GM19452 (cell line): Measurements from ENCODE around the gene DSG1.
"Not testable (repeated sequence)": the region's sequence is repeated elsewhere in the genome, so short reads cannot be mapped to it uniquely, and the experiment has no call there.

Source experiments
- ATAC-seq: cut with Tn5 transposase; IDR thresholded peaks from one replicate; pipeline ENCODE4 v1.9.1; 2021; ENCODE audit not compliant: unreplicated experiment

The DSG1 gene

GRCh38 chr18:31343454-31343853, 25.5 kb downstream of the DSG1 start:
- ATAC-seq, result no peak

GRCh38 chr18:31353336-31353735, 35.4 kb downstream of the DSG1 start:
- ATAC-seq, result not testable (repeated sequence)

- no peak for ATAC-seq
Measured at GRCh38 chr18:31354990-31355389, 37.0 kb downstream of the DSG1 start.

- ATAC-seq, result no peak
Measured at GRCh38 chr18:31356025-31356424, 38.1 kb downstream of the DSG1 start.

GRCh38 chr18:31364190-31364589, 46.2 kb downstream of the DSG1 start:
- no peak for ATAC-seq

- no peak for ATAC-seq
Measured at GRCh38 chr18:31369478-31369877, 51.5 kb downstream of the DSG1 start.

GRCh38 chr18:31371989-31372388, 54.0 kb downstream of the DSG1 start:
- ATAC-seq, result no peak

- ATAC-seq, result no peak
Measured at GRCh38 chr18:31373641-31374040, 55.7 kb downstream of the DSG1 start.

- ATAC-seq, result no peak
Measured at GRCh38 chr18:31376477-31376876, 58.5 kb downstream of the DSG1 start, which contains the start of gene DSG4. Gene DSG4 (plus strand): TSS chr18:31376777. CDS start chr18:31376912, 135 bp downstream.

GRCh38 chr18:31380912-31381311, 63.0 kb downstream of the DSG1 start:
- ATAC-seq, result no peak

GRCh38 chr18:31382107-31382506, 64.1 kb downstream of the DSG1 start:
- ATAC-seq, result no peak

GRCh38 chr18:31386741-31387140, 68.8 kb downstream of the DSG1 start:
- no peak for ATAC-seq

- ATAC-seq, result no peak
Measured at GRCh38 chr18:31393286-31393685, 75.3 kb downstream of the DSG1 start.

GRCh38 chr18:31396796-31397612, 79.0 kb downstream of the DSG1 start:
- no peak for ATAC-seq

GRCh38 chr18:31398191-31398590, 80.2 kb downstream of the DSG1 start:
- ATAC-seq, result no peak

- no peak for ATAC-seq
Measured at GRCh38 chr18:31399306-31400032, 81.5 kb downstream of the DSG1 start.

- ATAC-seq, result no peak
Measured at GRCh38 chr18:31401156-31402025, 83.4 kb downstream of the DSG1 start.

- no peak for ATAC-seq
Measured at GRCh38 chr18:31402026-31402373, 84.0 kb downstream of the DSG1 start.

GRCh38 chr18:31403409-31403808, 85.4 kb downstream of the DSG1 start:
- no peak for ATAC-seq
